GM12878 (cell line): Measurements from ENCODE around the gene CXXC4.

Experiments
- CHD1 ChIP-seq: IDR thresholded peaks from 2 replicates; pipeline ENCODE4 v1.6.1; 2012; ENCODE audit warnings: low read depth, low read length, improper control_type of control experiment
- RELA ChIP-seq: fragments of 450-650 bp; IDR thresholded peaks from 2 replicates; pipeline ENCODE4 v1.8.0; 2014; ENCODE audit warnings: borderline replicate concordance; ENCODE audit not compliant: partially characterized antibody
- SMC3 ChIP-seq: IDR thresholded peaks from 2 replicates; pipeline ENCODE4 v1.6.1; 2011; ENCODE audit warnings: low read length, improper control_type of control experiment, borderline replicate concordance
- SREBF1 ChIP-seq: IDR thresholded peaks from 2 replicates; pipeline ENCODE4 v1.6.1; 2012; ENCODE audit warnings: mild to moderate bottlenecking, low read length

DNA sequence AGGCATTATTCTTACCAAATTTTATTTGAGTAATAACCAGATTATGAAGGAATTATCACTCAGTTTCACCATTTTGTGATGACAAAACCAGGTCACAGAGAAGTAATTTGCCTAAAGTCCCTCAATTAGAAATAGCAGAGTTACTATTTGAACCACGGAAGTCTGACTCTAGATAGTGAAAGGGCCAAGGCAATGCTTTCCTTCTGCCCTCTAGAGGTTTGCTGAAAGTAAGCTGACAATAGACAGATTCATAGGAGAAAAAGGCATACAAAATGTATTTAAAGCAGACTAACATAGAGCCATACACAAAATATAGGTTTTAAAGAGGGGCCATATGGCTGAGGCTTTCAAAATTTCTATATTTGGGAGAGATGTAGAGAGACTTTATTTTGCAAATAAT lies 43.1 kb downstream of the CXXC4 start:
- TF ChIP-seq SREBF1: no peak
- peak; percentile 23; the same call in 1 of the 2 replicates for TF ChIP-seq SMC3
- TF ChIP-seq CHD1: no peak
- TF ChIP-seq RELA: no peak
